ENCODE results near the gene MTRR.
A peak's percentile ranks its signal among the peaks of the same experiment; 100 is the strongest.

Gene MTRR

DNA sequence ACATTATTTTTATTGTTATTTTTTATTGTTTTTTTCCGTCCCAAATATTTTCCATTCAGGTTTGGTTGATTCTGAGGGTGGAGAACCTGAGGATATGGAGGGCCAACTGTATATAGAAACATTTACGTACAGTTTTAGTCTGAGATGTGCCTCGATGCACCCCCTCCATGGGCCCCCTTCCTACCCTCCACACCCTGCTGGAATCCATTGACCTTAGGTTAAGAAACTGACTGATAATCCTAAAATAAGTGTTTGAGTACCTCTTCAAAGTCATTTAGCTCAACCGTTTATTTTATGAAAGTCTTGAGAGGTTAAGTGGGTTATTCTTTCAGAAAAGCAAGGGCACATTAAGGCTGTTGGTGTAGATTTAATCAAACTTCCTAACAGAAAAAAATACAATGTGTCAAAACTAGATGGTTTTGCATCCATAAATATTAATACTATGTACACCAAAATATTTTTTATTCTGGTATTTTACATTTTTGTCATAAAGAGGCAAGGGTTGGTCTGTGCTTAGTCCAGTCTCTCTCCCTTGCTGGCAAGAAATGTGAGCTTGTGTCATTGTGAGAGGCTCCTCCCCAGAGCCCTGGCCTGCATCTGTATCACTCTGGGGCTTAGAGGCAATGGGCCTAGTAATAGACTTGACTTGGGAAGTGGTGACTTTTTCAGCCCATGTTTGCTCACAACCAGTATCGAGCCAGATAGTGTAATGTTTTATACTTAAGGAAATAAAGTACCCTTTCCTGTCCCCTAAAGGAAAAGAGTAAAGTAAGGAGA lies 15.7 kb downstream of the MTRR start:
- H3K9me3 ChIP-seq (ENCODE audit: control extremely low read depth in 1 of 5, control insufficient read depth in 4 of 5, insufficient read depth in 2 of 5, low read depth in 1 of 5, low read length in 4 of 5) = no peaks in the 10 kb centered on the region
- no peak overlapping the region for H3K27ac ChIP-seq (ENCODE audit: insufficient read depth in 1 of 2, low read depth in 1 of 2, low read length in 2 of 2, poor library complexity in 1 of 2, severe bottlenecking in 2 of 2)
- WGBS (ENCODE audit: insufficient coverage) = 90% methylated on average over 2 of the region's 5 CpGs
- ChIA-PET CTCF (interaction anchor here (3.8 kb wide), 1 partner anchor 10 kb away, joined by 37 read pairs; no protein-coding TSS in a partner anchor), POLR2A (no interaction called here)
- no peak for DNase-seq
- peaks cover 22 to 88% (median 66%) of the 10 kb centered on the region in 4 experiments for H3K36me3 ChIP-seq (ENCODE audit: control insufficient read depth in 4 of 4, insufficient read depth in 4 of 4, low read length in 3 of 4)
- H3K4me3 ChIP-seq (ENCODE audit: control insufficient read depth in 1 of 7, extremely low read depth in 1 of 7, insufficient read depth in 4 of 7, low read depth in 2 of 7, low read length in 6 of 7) = no peak overlapping the region
- no peaks in the 10 kb centered on the region for H3K27me3 ChIP-seq (replicated peaks in 2 of 5; ENCODE audit: control insufficient read depth in 4 of 5, insufficient read depth in 5 of 5, low read length in 4 of 5)
- no peaks in the 10 kb centered on the region for H3K4me1 ChIP-seq (ENCODE audit: control extremely low read depth in 1 of 4, control insufficient read depth in 4 of 4, insufficient read depth in 4 of 4, low read length in 3 of 4)

DNA sequence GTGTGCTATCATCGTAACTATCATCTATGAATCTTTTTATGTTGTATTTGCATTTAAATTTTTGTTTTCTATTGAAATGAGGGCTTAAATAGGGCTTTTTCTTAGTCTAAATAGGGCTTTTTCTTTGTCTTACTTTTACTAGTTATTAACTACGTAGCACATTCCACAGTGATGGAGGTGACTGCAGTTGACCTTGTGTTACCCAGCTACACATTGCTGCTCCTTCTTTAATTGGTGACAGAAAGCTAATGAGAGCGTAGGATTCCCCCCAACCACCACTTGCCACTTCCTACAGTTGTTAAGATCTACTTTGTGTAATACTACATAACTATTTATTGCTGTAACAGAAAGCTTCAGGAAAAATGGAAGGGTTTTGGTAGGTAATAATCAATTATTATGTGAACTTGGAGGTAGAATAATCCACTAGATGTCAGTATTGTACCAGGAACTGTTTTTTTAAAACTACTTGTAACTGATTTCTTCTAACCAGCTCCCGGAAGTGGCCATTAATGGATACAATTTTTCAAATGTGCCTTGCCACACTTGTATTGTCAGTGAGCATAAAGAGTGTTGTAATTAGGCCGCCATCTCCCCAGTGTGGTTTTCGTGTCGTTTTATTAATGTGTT lies 18.0 kb downstream of the MTRR start:
- H3K27ac ChIP-seq (ENCODE audit: insufficient read depth in 1 of 2, low read depth in 1 of 2, low read length in 2 of 2, poor library complexity in 1 of 2, severe bottlenecking in 2 of 2) = no peak overlapping the region
- H3K4me3 ChIP-seq (ENCODE audit: control insufficient read depth in 1 of 7, extremely low read depth in 1 of 7, insufficient read depth in 4 of 7, low read depth in 2 of 7, low read length in 6 of 7) = no peak overlapping the region
- 71% methylated on average over 2 of the region's 7 CpGs for WGBS (ENCODE audit: insufficient coverage)
- ChIA-PET CTCF (interaction anchor here (0.7 to 3.8 kb wide), 12 partner anchors 8 to 229 kb away, joined by 3 to 37 read pairs (median 3); partner anchors contain the start of genes FASTKD3 and MTRR), POLR2A (interaction anchor here (1.0 to 1.1 kb wide), 2 partner anchors 10 kb away, joined by 3 read pairs; no protein-coding TSS in a partner anchor)
- peaks cover 23 to 77% (median 53%) of the 10 kb centered on the region in 4 experiments for H3K36me3 ChIP-seq (ENCODE audit: control insufficient read depth in 4 of 4, insufficient read depth in 4 of 4, low read length in 3 of 4)
- H3K27me3 ChIP-seq (replicated peaks in 2 of 5; ENCODE audit: control insufficient read depth in 4 of 5, insufficient read depth in 5 of 5, low read length in 4 of 5) = no peaks in the 10 kb centered on the region
- no peaks in the 10 kb centered on the region for H3K9me3 ChIP-seq (ENCODE audit: control extremely low read depth in 1 of 5, control insufficient read depth in 4 of 5, insufficient read depth in 2 of 5, low read depth in 1 of 5, low read length in 4 of 5)
- H3K4me1 ChIP-seq (ENCODE audit: control extremely low read depth in 1 of 4, control insufficient read depth in 4 of 4, insufficient read depth in 4 of 4, low read length in 3 of 4) = no peaks in the 10 kb centered on the region
- DNase-seq = peak; percentile 34 to 61 (median 54)

DNA sequence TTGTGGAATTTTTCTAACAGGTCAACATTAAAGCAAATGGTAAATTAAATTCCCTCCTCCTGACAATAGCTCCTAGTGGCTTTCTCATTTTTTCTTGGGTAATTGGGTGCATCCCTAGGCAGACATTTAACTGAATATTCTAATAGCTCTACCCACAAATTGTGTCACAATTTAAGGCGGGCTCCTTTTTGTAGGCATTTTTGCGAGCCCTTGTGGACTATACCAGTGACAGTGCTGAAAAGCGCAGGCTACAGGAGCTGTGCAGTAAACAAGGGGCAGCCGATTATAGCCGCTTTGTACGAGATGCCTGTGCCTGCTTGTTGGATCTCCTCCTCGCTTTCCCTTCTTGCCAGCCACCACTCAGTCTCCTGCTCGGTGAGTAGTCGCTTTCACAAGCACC lies 20.0 kb downstream of the MTRR start:
- H3K9me3 ChIP-seq (ENCODE audit: control extremely low read depth in 1 of 5, control insufficient read depth in 4 of 5, insufficient read depth in 2 of 5, low read depth in 1 of 5, low read length in 4 of 5) = no peaks in the 10 kb centered on the region
- no peak overlapping the region for H3K27ac ChIP-seq (ENCODE audit: insufficient read depth in 1 of 2, low read depth in 1 of 2, low read length in 2 of 2, poor library complexity in 1 of 2, severe bottlenecking in 2 of 2)
- peaks cover 28 to 78% (median 51%) of the 10 kb centered on the region in 4 experiments for H3K36me3 ChIP-seq (ENCODE audit: control insufficient read depth in 4 of 4, insufficient read depth in 4 of 4, low read length in 3 of 4)
- no peak for DNase-seq
- H3K27me3 ChIP-seq (replicated peaks in 2 of 5; ENCODE audit: control insufficient read depth in 4 of 5, insufficient read depth in 5 of 5, low read length in 4 of 5) = no peaks in the 10 kb centered on the region
- ChIA-PET CTCF (interaction anchor here (1.2 kb wide), 1 partner anchor 41 kb away, joined by 3 read pairs; no protein-coding TSS in a partner anchor), POLR2A (no interaction called here)
- 98% methylated on average over 8 of the region's 9 CpGs for WGBS (ENCODE audit: insufficient coverage)
- no peaks in the 10 kb centered on the region for H3K4me1 ChIP-seq (ENCODE audit: control extremely low read depth in 1 of 4, control insufficient read depth in 4 of 4, insufficient read depth in 4 of 4, low read length in 3 of 4)
- H3K4me3 ChIP-seq (ENCODE audit: control insufficient read depth in 1 of 7, extremely low read depth in 1 of 7, insufficient read depth in 4 of 7, low read depth in 2 of 7, low read length in 6 of 7) = no peak overlapping the region

DNA sequence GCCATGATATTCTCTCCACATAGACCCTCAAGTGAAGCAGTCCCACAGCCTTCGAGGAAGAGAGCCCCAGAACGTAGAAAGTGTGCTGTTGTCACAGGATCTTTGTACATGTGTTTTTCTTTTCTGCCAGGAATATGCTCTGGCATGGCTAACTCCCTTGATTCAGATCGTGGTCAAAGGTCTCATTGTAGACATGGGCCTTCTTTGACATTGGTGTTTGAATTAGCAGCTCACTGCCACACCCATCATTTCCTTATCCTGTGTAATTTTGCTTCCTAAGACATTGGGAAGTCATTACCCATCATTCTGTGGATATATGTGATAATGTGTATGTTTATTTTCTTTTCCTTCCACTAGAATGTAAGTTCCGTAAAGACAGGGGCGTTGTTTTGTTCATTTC lies 25.5 kb downstream of the MTRR start:
- no peak overlapping the region for H3K4me3 ChIP-seq (ENCODE audit: control insufficient read depth in 1 of 7, extremely low read depth in 1 of 7, insufficient read depth in 4 of 7, low read depth in 2 of 7, low read length in 6 of 7)
- ChIA-PET CTCF (no interaction called here), POLR2A (no interaction called here)

DNA sequence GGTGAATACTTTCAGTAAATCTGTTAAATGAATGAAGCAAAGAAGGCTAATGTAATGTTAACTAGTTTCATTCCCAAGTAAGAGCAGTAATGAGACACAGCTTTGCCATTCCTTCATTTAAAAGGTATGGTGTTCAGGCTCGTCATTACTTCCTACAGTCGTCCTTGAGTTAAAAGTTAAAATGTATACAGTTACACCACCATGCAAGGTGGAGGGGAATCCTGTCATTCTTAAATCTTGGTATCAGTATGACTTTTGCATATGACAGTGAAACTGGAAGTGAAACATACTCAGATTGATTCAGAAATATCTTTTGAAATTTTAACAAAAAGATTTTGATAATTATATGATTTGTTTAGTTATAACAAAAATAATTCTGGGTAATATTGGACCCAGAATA lies 25.9 kb downstream of the MTRR start:
- POLR2A ChIA-PET = no interaction called here
- DNase-seq = no peak
- Histone ChIP-seq H3K27me3 (replicated peaks in 2 of 5; ENCODE audit: control insufficient read depth in 4 of 5, insufficient read depth in 5 of 5, low read length in 4 of 5) (no peaks in the 10 kb centered on the region), H3K36me3 (ENCODE audit: control insufficient read depth in 4 of 4, insufficient read depth in 4 of 4, low read length in 3 of 4) (peaks cover 39 to 85% (median 60%) of the 10 kb centered on the region in 4 experiments), H3K4me1 (ENCODE audit: control extremely low read depth in 1 of 4, control insufficient read depth in 4 of 4, insufficient read depth in 4 of 4, low read length in 3 of 4) (no peaks in the 10 kb centered on the region), H3K9me3 (ENCODE audit: control extremely low read depth in 1 of 5, control insufficient read depth in 4 of 5, insufficient read depth in 2 of 5, low read depth in 1 of 5, low read length in 4 of 5) (no peaks in the 10 kb centered on the region), H3K27ac (ENCODE audit: insufficient read depth in 1 of 2, low read depth in 1 of 2, low read length in 2 of 2, poor library complexity in 1 of 2, severe bottlenecking in 2 of 2) (no peak overlapping the region), H3K4me3 (ENCODE audit: control insufficient read depth in 1 of 7, extremely low read depth in 1 of 7, insufficient read depth in 4 of 7, low read depth in 2 of 7, low read length in 6 of 7) (no peak overlapping the region)
- 100% methylated on average over 1 of the region's 2 CpGs for WGBS (ENCODE audit: insufficient coverage)
- CTCF ChIA-PET = no interaction called here

More for the DNA sequence above, 25.5 kb downstream of the MTRR start:
- Histone ChIP-seq H3K9me3 (ENCODE audit: control extremely low read depth in 1 of 5, control insufficient read depth in 4 of 5, insufficient read depth in 2 of 5, low read depth in 1 of 5, low read length in 4 of 5) (no peaks in the 10 kb centered on the region), H3K4me1 (ENCODE audit: control extremely low read depth in 1 of 4, control insufficient read depth in 4 of 4, insufficient read depth in 4 of 4, low read length in 3 of 4) (no peaks in the 10 kb centered on the region), H3K27me3 (replicated peaks in 2 of 5; ENCODE audit: control insufficient read depth in 4 of 5, insufficient read depth in 5 of 5, low read length in 4 of 5) (no peaks in the 10 kb centered on the region), H3K36me3 (ENCODE audit: control insufficient read depth in 4 of 4, insufficient read depth in 4 of 4, low read length in 3 of 4) (peaks cover 38 to 85% (median 59%) of the 10 kb centered on the region in 4 experiments), H3K27ac (ENCODE audit: insufficient read depth in 1 of 2, low read depth in 1 of 2, low read length in 2 of 2, poor library complexity in 1 of 2, severe bottlenecking in 2 of 2) (no peak overlapping the region)
- no peak for DNase-seq
- WGBS (ENCODE audit: insufficient coverage) = 94% methylated on average over 4 of the region's 5 CpGs

DNA sequence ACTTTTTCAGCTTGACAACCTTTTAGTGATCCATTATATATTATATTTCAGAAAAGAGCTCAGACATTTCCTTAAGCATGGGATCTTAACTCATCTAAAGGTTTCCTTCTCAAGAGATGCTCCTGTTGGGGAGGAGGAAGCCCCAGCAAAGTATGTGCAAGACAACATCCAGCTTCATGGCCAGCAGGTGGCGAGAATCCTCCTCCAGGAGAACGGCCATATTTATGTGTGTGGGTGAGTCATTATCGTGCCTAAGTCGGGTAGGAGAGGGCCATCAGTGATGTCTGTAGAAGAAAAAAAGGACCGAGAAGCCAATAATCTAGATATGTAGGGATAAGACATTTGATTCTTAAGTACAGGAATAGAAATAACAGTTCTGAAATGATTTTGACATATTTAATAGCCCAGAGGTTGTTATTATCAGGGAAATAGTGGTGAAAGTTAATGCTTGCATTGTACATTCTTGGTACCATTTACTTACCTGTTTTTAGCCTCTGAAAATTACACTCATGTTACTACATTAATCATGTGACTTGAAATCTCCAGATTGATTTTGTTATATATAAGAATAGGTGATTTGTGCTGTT lies 28.2 kb downstream of the MTRR start:
- CTCF ChIA-PET = interaction anchor here (0.7 to 1.0 kb wide), 2 partner anchors 10 to 16 kb away, joined by 3 read pairs; no protein-coding TSS in a partner anchor
- Histone ChIP-seq H3K4me1 (ENCODE audit: control extremely low read depth in 1 of 4, control insufficient read depth in 4 of 4, insufficient read depth in 4 of 4, low read length in 3 of 4) (no peaks in the 10 kb centered on the region), H3K27ac (ENCODE audit: insufficient read depth in 1 of 2, low read depth in 1 of 2, low read length in 2 of 2, poor library complexity in 1 of 2, severe bottlenecking in 2 of 2) (no peak overlapping the region), H3K4me3 (ENCODE audit: control insufficient read depth in 1 of 7, extremely low read depth in 1 of 7, insufficient read depth in 4 of 7, low read depth in 2 of 7, low read length in 6 of 7) (no peak overlapping the region), H3K9me3 (ENCODE audit: control extremely low read depth in 1 of 5, control insufficient read depth in 4 of 5, insufficient read depth in 2 of 5, low read depth in 1 of 5, low read length in 4 of 5) (no peaks in the 10 kb centered on the region), H3K36me3 (ENCODE audit: control insufficient read depth in 4 of 4, insufficient read depth in 4 of 4, low read length in 3 of 4) (peaks cover 38 to 89% (median 64%) of the 10 kb centered on the region in 4 experiments), H3K27me3 (replicated peaks in 2 of 5; ENCODE audit: control insufficient read depth in 4 of 5, insufficient read depth in 5 of 5, low read length in 4 of 5) (no peaks in the 10 kb centered on the region)
- peak; percentile 28 to 54 (median 31) for DNase-seq
- POLR2A ChIA-PET = interaction anchor here (1.1 kb wide), 1 partner anchor 10 kb away, joined by 3 read pairs; no protein-coding TSS in a partner anchor
- 85% methylated on average over 5 of the region's 5 CpGs for WGBS (ENCODE audit: insufficient coverage)
